ENCODE data around the gene KIAA1671.

KIAA1671 gene

GRCh38 chr22:25212337-25212736 is 259.8 kb downstream of the KIAA1671 start:
- H2AFZ ChIP-seq (ENCODE audit: low read length) = no peak overlapping the region

GRCh38 chr22:25213221-25213620 is 260.7 kb downstream of the KIAA1671 start:
- no peak overlapping the region for H3K4me3 ChIP-seq (ENCODE audit: low read length, poor library complexity, severe bottlenecking)
- H2AFZ ChIP-seq (ENCODE audit: low read length) = no peak overlapping the region
- no peaks in the 10 kb centered on the region for H3K9me2 ChIP-seq (replicated peaks; ENCODE audit: low read depth, low read length)
- no peaks in the 10 kb centered on the region for H4K20me1 ChIP-seq (ENCODE audit: insufficient read depth, low read length, poor library complexity, severe bottlenecking)
- H3F3A ChIP-seq (ENCODE audit: low read depth) = no peaks in the 10 kb centered on the region
- H3K4me1 ChIP-seq (ENCODE audit: insufficient read depth, low read length, poor library complexity, severe bottlenecking) = no peaks in the 10 kb centered on the region
- TF ChIP-seq EZH2phosphoT487 (IDR thresholded peaks at IDR 0.05; ENCODE audit: borderline replicate concordance) (no peak), CTCF (conservative IDR thresholded peaks at IDR 0.05; ENCODE audit: low read length) (no peak)
- H3K9ac ChIP-seq (ENCODE audit: low read depth, low read length, poor library complexity, severe bottlenecking) = no peak overlapping the region
- no peaks in the 10 kb centered on the region for H3K36me3 ChIP-seq (ENCODE audit: insufficient read depth, low read length)
- H3K79me2 ChIP-seq (ENCODE audit: insufficient read depth, low read length) = no peaks in the 10 kb centered on the region
- no peaks in the 10 kb centered on the region for H3K27me3 ChIP-seq (ENCODE audit: insufficient read depth, low read length, poor library complexity, severe bottlenecking)
- no peaks in the 10 kb centered on the region for H3K9me3 ChIP-seq (ENCODE audit: insufficient read depth, low read depth, low read length)
- no peak overlapping the region for H3K4me2 ChIP-seq (ENCODE audit: low read depth, low read length, poor library complexity, severe bottlenecking)

More at GRCh38 chr22:25212337-25212736, 259.8 kb downstream of the KIAA1671 start:
- no peak for TF ChIP-seq EZH2phosphoT487 (IDR thresholded peaks at IDR 0.05; ENCODE audit: borderline replicate concordance)
- no peak for TF ChIP-seq CTCF (conservative IDR thresholded peaks at IDR 0.05; ENCODE audit: low read length)
- Histone ChIP-seq H3F3A (ENCODE audit: low read depth) (no peaks in the 10 kb centered on the region), H3K4me1 (ENCODE audit: insufficient read depth, low read length, poor library complexity, severe bottlenecking) (no peaks in the 10 kb centered on the region), H3K27me3 (ENCODE audit: insufficient read depth, low read length, poor library complexity, severe bottlenecking) (no peaks in the 10 kb centered on the region), H3K4me3 (ENCODE audit: low read length, poor library complexity, severe bottlenecking) (no peak overlapping the region), H4K20me1 (ENCODE audit: insufficient read depth, low read length, poor library complexity, severe bottlenecking) (no peaks in the 10 kb centered on the region), H3K9ac (ENCODE audit: low read depth, low read length, poor library complexity, severe bottlenecking) (no peak overlapping the region), H3K4me2 (ENCODE audit: low read depth, low read length, poor library complexity, severe bottlenecking) (no peak overlapping the region), H3K9me3 (ENCODE audit: insufficient read depth, low read depth, low read length) (no peaks in the 10 kb centered on the region), H3K9me2 (replicated peaks; ENCODE audit: low read depth, low read length) (no peaks in the 10 kb centered on the region), H3K79me2 (ENCODE audit: insufficient read depth, low read length) (no peaks in the 10 kb centered on the region), H3K36me3 (ENCODE audit: insufficient read depth, low read length) (no peaks in the 10 kb centered on the region)

- H3K27me3 ChIP-seq (ENCODE audit: insufficient read depth, low read length, poor library complexity, severe bottlenecking) = no peaks in the 10 kb centered on the region
Observed at GRCh38 chr22:25216230-25216629, 263.7 kb downstream of the KIAA1671 start.

More at GRCh38 chr22:25216230-25216629, 263.7 kb downstream of the KIAA1671 start:
- H2AFZ ChIP-seq (ENCODE audit: low read length) = no peak overlapping the region
- H3K4me1 ChIP-seq (ENCODE audit: insufficient read depth, low read length, poor library complexity, severe bottlenecking) = no peaks in the 10 kb centered on the region
- TF ChIP-seq CTCF (conservative IDR thresholded peaks at IDR 0.05; ENCODE audit: low read length) (no peak), EZH2phosphoT487 (IDR thresholded peaks at IDR 0.05; ENCODE audit: borderline replicate concordance) (no peak)
- H3K79me2 ChIP-seq (ENCODE audit: insufficient read depth, low read length) = no peaks in the 10 kb centered on the region
- H4K20me1 ChIP-seq (ENCODE audit: insufficient read depth, low read length, poor library complexity, severe bottlenecking) = no peaks in the 10 kb centered on the region
- no peak overlapping the region for H3K4me2 ChIP-seq (ENCODE audit: low read depth, low read length, poor library complexity, severe bottlenecking)
- H3K9ac ChIP-seq (ENCODE audit: low read depth, low read length, poor library complexity, severe bottlenecking) = no peak overlapping the region
- no peaks in the 10 kb centered on the region for H3K9me3 ChIP-seq (ENCODE audit: insufficient read depth, low read depth, low read length)
- no peak overlapping the region for H3K4me3 ChIP-seq (ENCODE audit: low read length, poor library complexity, severe bottlenecking)
- H3K9me2 ChIP-seq (replicated peaks; ENCODE audit: low read depth, low read length) = no peaks in the 10 kb centered on the region
- H3K36me3 ChIP-seq (ENCODE audit: insufficient read depth, low read length) = no peaks in the 10 kb centered on the region
- H3F3A ChIP-seq (ENCODE audit: low read depth) = no peaks in the 10 kb centered on the region

Data from Loucy (cell line).